ENCODE measurements around the gene DDX60.

- TF ChIP-seq ZBTB8A (tag by site-specific recombination; IDR thresholded peaks at IDR 0.05), result no peak
- no peak for TF ChIP-seq CTCF (tag by site-specific recombination; IDR thresholded peaks at IDR 0.05)
- no peak for TF ChIP-seq ZNF449 (tag by site-specific recombination; IDR thresholded peaks at IDR 0.05)
- no peak for TF ChIP-seq ZFP3 (tag by site-specific recombination; IDR thresholded peaks at IDR 0.05; ENCODE audit: low read depth)
- TF ChIP-seq ZNF670 (tag by site-specific recombination; IDR thresholded peaks at IDR 0.05; ENCODE audit: low read depth), result no peak
- no peak for TF ChIP-seq ZNF704 (tag by site-specific recombination; IDR thresholded peaks at IDR 0.05)
- no peak for TF ChIP-seq KLF10 (tag by site-specific recombination; IDR thresholded peaks at IDR 0.05)
- no peak for TF ChIP-seq REST (tag by site-specific recombination; IDR thresholded peaks at IDR 0.05)
- no peak for TF ChIP-seq MEIS1 (CRISPR knock-in tag; IDR thresholded peaks at IDR 0.05; ENCODE audit: borderline replicate concordance)
- TF ChIP-seq EGR2 (tag by site-specific recombination; IDR thresholded peaks at IDR 0.05; ENCODE audit: low read depth), result no peak
- TF ChIP-seq TCF7L2 (IDR thresholded peaks at IDR 0.05; ENCODE audit: borderline replicate concordance, low read depth, low read length), result no peak
- TF ChIP-seq ZBTB1 (tag by site-specific recombination; IDR thresholded peaks at IDR 0.05), result no peak
- no peak for TF ChIP-seq ZNF513 (tag by site-specific recombination; IDR thresholded peaks at IDR 0.05)
Measured at GRCh38 chr4:168309781-168310180, 8.8 kb downstream of the DDX60 start.
